T-cell (primary cell): Measurements from ENCODE around the gene CTBP2. TPM values are rescaled to one million over a fixed set of nuclear protein-coding genes. Genes with fewer than 3 reads are reported as not detected.

Source experiments
- ATAC-seq, 4 experiments: fragments of 200-7000 bp in 3 of 4; fragments of 150-1000 bp in 1 of 4; cut with Tn5 transposase; replicated peaks in 1 of 4; 1 replicate in 3 of 4; 2 replicates in 1 of 4; pipeline ENCODE4 v1.10.0; 2021; ENCODE audit warnings: moderate library complexity in 3 of 4, mild to moderate bottlenecking in 2 of 4, moderate number of reproducible peaks in 1 of 4
- CTCF ChIA-PET, 2 donors: fragments of 300-600 bp; sonication (Branson Sonifier 250); formaldehyde crosslinking; loops; one replicate each; lab custom pipeline; 2022; ENCODE audit warnings: antibody characterized with exemption in 2 of 2; lab: Charles Lee
- POLR2A ChIA-PET, 2 donors: fragments of 300-600 bp; sonication (Branson Sonifier 250); formaldehyde crosslinking; loops; one replicate each; lab custom pipeline; 2022; ENCODE audit warnings: antibody characterized with exemption in 2 of 2; lab: Charles Lee
- DNase-seq, 35 experiments: peaks; one replicate each; pipeline versions ENCODE4 v3.0.0 to v3.0.0-alpha.2; 2013 to 2023
- H3K27ac ChIP-seq: one replicate; pipeline ENCODE4 v1.5.1; 2013; ENCODE audit warnings: low read length
- H3K27me3 ChIP-seq, 2 experiments: replicated peaks in 1 of 2; 1 replicate in 1 of 2; 2 replicates in 1 of 2; pipeline versions ENCODE4 v1.6.1 to v1.7.0; 2013; ENCODE audit warnings: low read length in 1 of 2, mixed read lengths in 1 of 2; ENCODE audit not compliant: control insufficient read depth in 2 of 2, insufficient read depth in 2 of 2; ENCODE audit errors: extremely low read depth in 1 of 2
- H3K36me3 ChIP-seq, 2 donors: 1 replicate in 1 of 2; 2 replicates in 1 of 2; pipeline versions ENCODE4 v1.6.1 to v1.7.0; 2013; ENCODE audit warnings: low read length in 1 of 2; ENCODE audit not compliant: control insufficient read depth in 2 of 2, insufficient read depth in 1 of 2; ENCODE audit errors: extremely low read depth in 1 of 2
- H3K4me1 ChIP-seq, 2 experiments: 1 replicate in 1 of 2; 2 replicates in 1 of 2; pipeline versions ENCODE4 v1.6.1 to v1.7.0; 2013; ENCODE audit warnings: low read length in 2 of 2, mixed read lengths in 1 of 2; ENCODE audit not compliant: insufficient read depth in 2 of 2, control insufficient read depth in 1 of 2; ENCODE audit errors: extremely low read depth in 1 of 2
- H3K4me3 ChIP-seq, 2 donors: 1 replicate in 1 of 2; 2 replicates in 1 of 2; pipeline versions ENCODE4 v1.5.1 to v1.7.0; 2013; ENCODE audit warnings: mild to moderate bottlenecking in 2 of 2, low read length in 1 of 2, moderate library complexity in 1 of 2; ENCODE audit not compliant: control insufficient read depth in 1 of 2; ENCODE audit errors: extremely low read depth in 1 of 2
- H3K9me3 ChIP-seq: 2 replicates; pipeline ENCODE4 v1.7.0; 2013
- H3K27ac Mint-ChIP-seq, 2 donors: one replicate each; pipeline ENCODE4 v1.8.0; 2020 to 2021; ENCODE audit warnings: mild to moderate bottlenecking in 2 of 2, mixed read lengths in 2 of 2
- H3K27me3 Mint-ChIP-seq, 2 donors: one replicate each; pipeline ENCODE4 v1.8.0; 2021 to 2022; ENCODE audit warnings: mixed read lengths in 2 of 2
- H3K36me3 Mint-ChIP-seq: one replicate; pipeline ENCODE4 v1.8.0; 2021; ENCODE audit warnings: mixed read lengths
- H3K4me1 Mint-ChIP-seq, 3 donors: one replicate each; pipeline ENCODE4 v1.8.0; 2020 to 2022; ENCODE audit warnings: mixed read lengths in 3 of 3, mild to moderate bottlenecking in 1 of 3
- H3K4me3 Mint-ChIP-seq, 3 donors: one replicate each; pipeline ENCODE4 v1.8.0; 2020 to 2022; ENCODE audit warnings: mild to moderate bottlenecking in 3 of 3, mixed read lengths in 3 of 3, moderate library complexity in 3 of 3
- H3K9me3 Mint-ChIP-seq, 3 donors: one replicate each; pipeline ENCODE4 v1.8.0; 2020 to 2022; ENCODE audit warnings: mixed read lengths in 3 of 3
- WGBS: methylation state at CpG from one replicate; pipeline ENCODE4 v1.1.5; 2013; ENCODE audit warnings: missing lambda C conversion rate; ENCODE audit not compliant: insufficient coverage; 5-methylcytosine and 5-hydroxymethylcytosine counted together
- total RNA-seq, 35 experiments: library from RNA in 6 of 35; stranded (reverse) in 6 of 35; fragments of 120-200 nt in 1 of 35; gene quantifications; one replicate each; pipeline versions ENCODE4 v1.2.1 to v1.2.4 and lab custom pipeline; 2013 to 2026

Gene CTBP2
- total RNA-seq, 5 donors from 2014 or later (not counting 1 experiment from before 2014, with no cell fraction given), result 1.1 to 5.8 (median 3.1) TPM

DNA sequence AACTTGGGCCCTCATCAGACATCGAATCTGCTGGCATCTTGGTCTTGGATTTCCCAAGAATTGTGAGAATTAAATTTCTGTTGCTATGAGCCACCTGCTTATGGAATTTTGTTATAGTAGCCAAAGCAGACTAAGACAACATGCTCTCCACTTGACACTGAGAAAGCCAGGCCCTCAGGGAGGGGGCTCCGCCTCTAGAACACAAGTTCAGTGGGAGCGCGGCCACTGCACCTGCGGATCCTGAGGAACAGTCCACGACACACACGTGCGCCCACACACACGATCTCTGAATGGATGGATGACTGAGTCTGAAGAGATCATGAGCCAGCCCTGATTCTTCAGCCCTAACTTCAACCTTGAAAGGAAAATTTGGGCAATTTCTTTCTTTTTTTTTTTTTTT lies 73.7 kb downstream of the CTBP2 start:
- Histone ChIP-seq H3K4me3 (no peak overlapping the region), H3K27ac (no peak overlapping the region), H3K27me3 (peaks cover 0 to 17% of the 10 kb centered on the region in 2 experiments), H3K36me3 (no peaks in the 10 kb centered on the region), H3K4me1 (no peaks in the 10 kb centered on the region), H3K9me3 (no peaks in the 10 kb centered on the region)
- H3K4me3 Mint-ChIP-seq, result no peak overlapping the region
- no peaks in the 10 kb centered on the region for H3K4me1 Mint-ChIP-seq
- ChIA-PET CTCF (no interaction called here), POLR2A (no interaction called here)
- H3K36me3 Mint-ChIP-seq, result no peaks in the 10 kb centered on the region
- WGBS, result 95% methylated on average over 4 of the region's 9 CpGs
- no peak for DNase-seq
- no peak overlapping the region for H3K27ac Mint-ChIP-seq
- no peak for ATAC-seq
- H3K9me3 Mint-ChIP-seq, result no peaks in the 10 kb centered on the region
- peaks cover 0 to 5% of the 10 kb centered on the region in 2 donors for H3K27me3 Mint-ChIP-seq

DNA sequence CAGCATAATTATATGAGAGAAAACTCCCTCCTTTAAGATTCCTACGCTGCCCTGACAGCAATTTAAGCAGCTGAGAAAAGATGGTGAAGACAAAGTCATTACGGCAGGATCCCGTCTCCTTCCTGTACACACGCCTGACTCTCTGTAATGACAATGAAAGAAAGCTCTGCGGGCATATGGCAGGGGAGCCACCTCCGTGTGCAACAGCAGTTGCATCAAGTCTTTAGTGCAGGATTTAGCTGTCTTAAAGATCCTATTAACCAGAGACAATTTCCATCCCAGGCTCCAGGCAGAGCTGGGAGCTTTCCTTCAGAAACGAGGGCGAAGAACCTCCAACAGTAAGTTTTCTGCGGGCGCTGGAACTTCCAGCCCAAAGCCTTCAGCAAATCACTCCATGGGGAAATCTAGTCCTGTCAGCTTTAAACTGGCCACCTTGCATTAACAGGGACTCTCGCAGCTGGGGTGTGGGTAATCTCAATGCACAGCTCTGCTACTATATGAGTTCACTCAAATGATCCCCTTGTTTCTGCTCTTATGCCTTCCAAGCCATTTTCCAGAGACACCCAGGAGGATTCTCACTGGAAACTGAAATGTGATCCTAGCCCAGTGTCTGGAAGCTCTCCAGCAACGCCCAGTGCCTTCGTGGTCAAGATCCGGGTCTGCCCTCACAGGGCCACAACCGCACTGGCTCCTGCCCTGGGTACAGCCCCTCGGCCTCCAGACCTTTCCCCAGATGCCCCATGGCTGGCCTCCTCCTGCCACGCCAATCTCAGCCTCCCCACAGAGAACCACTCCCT lies 74.9 kb downstream of the CTBP2 start:
- Mint-ChIP-seq H3K36me3 (no peaks in the 10 kb centered on the region), H3K9me3 (no peaks in the 10 kb centered on the region), H3K4me3 (no peak overlapping the region), H3K4me1 (no peaks in the 10 kb centered on the region), H3K27me3 (peaks cover 0 to 5% of the 10 kb centered on the region in 2 donors), H3K27ac (no peak overlapping the region)
- Histone ChIP-seq H3K4me3 (no peak overlapping the region), H3K9me3 (no peaks in the 10 kb centered on the region), H3K27ac (no peak overlapping the region), H3K36me3 (no peaks in the 10 kb centered on the region), H3K27me3 (peaks cover 0 to 17% of the 10 kb centered on the region in 2 experiments), H3K4me1 (no peaks in the 10 kb centered on the region)
- DNase-seq (no peak), ATAC-seq (no peak)
- WGBS, result 88% methylated on average over 15 of the region's 17 CpGs
- ChIA-PET CTCF (no interaction called here), POLR2A (no interaction called here)

DNA sequence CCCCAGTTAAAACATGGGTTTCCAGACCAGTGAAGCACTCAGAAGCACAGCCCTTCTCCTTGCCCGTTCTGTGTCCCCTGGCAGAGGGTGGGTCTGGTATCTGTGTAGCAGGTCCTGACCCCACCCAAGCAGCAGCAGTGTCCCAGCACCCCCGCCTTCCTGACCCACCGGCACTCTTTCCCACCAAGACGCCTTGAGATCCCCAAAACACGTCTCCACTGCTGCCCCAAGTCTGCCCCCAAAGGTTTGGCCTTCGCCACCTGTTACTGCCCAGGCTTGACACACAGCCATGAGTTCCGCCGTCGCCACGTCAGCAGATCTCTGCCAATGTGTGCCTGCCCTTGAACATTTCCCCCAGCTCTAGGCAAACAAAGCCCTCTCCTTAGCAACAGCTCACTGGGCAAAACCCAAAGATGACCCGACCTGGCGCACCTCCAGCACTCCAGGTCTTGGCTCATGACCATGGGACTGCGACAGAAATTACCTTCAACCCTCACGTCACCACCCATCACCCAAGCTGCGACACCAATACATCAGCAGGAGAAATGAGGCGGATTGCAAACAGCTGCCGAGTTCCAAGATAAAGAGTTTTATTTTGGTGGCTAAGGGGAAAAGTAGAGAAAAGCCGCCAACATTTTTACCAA lies 75.6 kb downstream of the CTBP2 start:
- Mint-ChIP-seq H3K4me3 (no peak overlapping the region), H3K36me3 (no peaks in the 10 kb centered on the region), H3K9me3 (no peaks in the 10 kb centered on the region), H3K27me3 (peaks cover 0 to 5% of the 10 kb centered on the region in 2 donors), H3K4me1 (no peaks in the 10 kb centered on the region), H3K27ac (no peak overlapping the region)
- Histone ChIP-seq H3K4me1 (no peaks in the 10 kb centered on the region), H3K27ac (no peak overlapping the region), H3K9me3 (no peaks in the 10 kb centered on the region), H3K36me3 (no peaks in the 10 kb centered on the region), H3K4me3 (no peak overlapping the region), H3K27me3 (peaks cover 0 to 17% of the 10 kb centered on the region in 2 experiments)
- ChIA-PET CTCF (no interaction called here), POLR2A (no interaction called here)
- ATAC-seq (no peak), DNase-seq (no peak)
- 92% methylated on average over 9 of the region's 18 CpGs for WGBS

DNA sequence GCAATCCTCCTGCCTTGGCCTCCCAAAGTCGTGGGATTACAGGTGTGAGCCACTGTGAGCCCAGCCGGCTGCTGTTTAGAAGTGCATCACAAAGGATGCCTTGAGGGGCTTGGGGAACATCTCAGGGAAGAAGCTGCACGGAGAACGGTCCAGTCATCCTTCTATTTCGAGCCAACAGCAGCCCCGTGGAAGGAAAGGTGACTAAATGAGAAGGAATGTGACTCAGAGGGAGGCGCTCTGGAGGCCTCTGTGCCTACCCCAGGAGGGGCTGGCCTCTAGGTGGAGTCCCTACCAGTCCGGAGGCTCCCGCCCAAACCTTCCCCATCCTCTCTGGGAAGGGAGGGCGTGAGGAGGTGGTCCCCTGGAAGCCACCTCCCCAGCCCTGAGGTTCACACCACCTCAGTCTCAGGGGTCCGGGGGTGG lies 76.2 kb downstream of the CTBP2 start:
- H3K4me1 ChIP-seq, result no peaks in the 10 kb centered on the region
- H3K4me3 ChIP-seq, result no peak overlapping the region
- Mint-ChIP-seq H3K9me3 (no peaks in the 10 kb centered on the region), H3K27ac (no peak overlapping the region), H3K4me1 (no peaks in the 10 kb centered on the region), H3K4me3 (no peak overlapping the region), H3K27me3 (peaks cover 0 to 5% of the 10 kb centered on the region in 2 donors), H3K36me3 (no peaks in the 10 kb centered on the region)
- no peaks in the 10 kb centered on the region for H3K9me3 ChIP-seq
- peaks cover 0 to 17% of the 10 kb centered on the region in 2 experiments for H3K27me3 ChIP-seq
- ATAC-seq, result no peak
- CTCF ChIA-PET, result no interaction called here
- POLR2A ChIA-PET, result no interaction called here
- no peaks in the 10 kb centered on the region for H3K36me3 ChIP-seq
- no peak for DNase-seq
- H3K27ac ChIP-seq, result no peak overlapping the region
- 81% methylated on average over 4 of the region's 11 CpGs for WGBS

DNA sequence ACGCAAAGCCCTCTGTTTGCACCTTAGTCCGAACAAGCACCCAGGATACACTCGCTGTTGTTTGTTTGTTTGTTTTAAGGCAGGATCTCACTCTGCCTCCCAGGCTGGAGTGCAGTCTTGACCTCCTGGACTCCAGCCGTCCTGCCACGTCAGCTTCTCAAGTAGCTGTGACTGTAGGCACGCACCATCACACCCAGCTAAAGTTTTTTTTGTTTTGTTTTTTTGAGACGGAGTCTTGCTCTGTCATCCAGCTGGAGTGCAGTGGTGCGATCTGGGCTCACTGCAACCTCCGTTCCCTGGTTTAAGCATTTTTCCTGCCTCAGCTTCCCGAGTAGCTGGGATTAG lies 76.8 kb downstream of the CTBP2 start:
- Mint-ChIP-seq H3K27ac (no peak overlapping the region), H3K4me1 (no peaks in the 10 kb centered on the region), H3K4me3 (no peak overlapping the region), H3K9me3 (no peaks in the 10 kb centered on the region), H3K36me3 (no peaks in the 10 kb centered on the region), H3K27me3 (peaks cover 0 to 5% of the 10 kb centered on the region in 2 donors)
- Histone ChIP-seq H3K27ac (no peak overlapping the region), H3K36me3 (no peaks in the 10 kb centered on the region), H3K4me3 (no peak overlapping the region), H3K9me3 (no peaks in the 10 kb centered on the region), H3K27me3 (peaks cover 0 to 17% of the 10 kb centered on the region in 2 experiments), H3K4me1 (no peaks in the 10 kb centered on the region)
- WGBS, result 100% methylated on average over 4 of the region's 10 CpGs
- ChIA-PET CTCF (no interaction called here), POLR2A (no interaction called here)
- ATAC-seq (no peak), DNase-seq (no peak)

DNA sequence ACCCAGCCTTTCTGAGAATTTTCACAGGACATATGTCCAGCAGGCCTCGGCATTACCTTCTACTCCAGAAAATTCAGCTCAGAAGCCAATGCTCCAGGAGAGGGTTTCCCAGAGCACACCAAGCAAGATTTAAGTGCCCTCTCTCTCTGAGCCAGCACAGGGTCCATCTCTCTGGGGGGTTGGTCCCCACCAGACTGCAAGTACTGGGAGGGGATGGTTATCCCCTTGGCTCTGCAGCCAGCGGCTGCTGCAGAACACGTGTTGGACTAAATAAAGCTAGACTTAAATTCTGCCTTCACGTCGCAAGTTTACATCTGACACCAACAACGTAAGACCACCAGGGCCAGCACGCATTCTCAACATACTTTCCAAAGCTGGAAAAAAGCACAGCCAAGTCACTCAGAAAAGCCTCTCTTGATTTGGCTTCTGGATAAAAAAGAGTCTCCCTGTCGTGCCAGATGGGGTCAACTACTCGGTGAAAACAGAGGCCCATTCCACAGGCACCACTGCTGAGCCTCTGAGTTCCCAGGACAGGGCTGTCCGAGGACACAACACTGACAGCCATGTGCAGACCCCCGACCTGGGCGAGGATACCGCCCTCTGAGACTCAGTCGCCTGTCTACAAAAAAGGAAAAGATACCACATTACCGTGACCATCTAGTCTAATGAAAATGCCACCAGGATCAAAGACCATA lies 77.3 kb downstream of the CTBP2 start:
- H3K27ac Mint-ChIP-seq, result no peak overlapping the region
- no peak overlapping the region for H3K4me3 Mint-ChIP-seq
- ATAC-seq (no peak), DNase-seq (no peak)
- POLR2A ChIA-PET, result no interaction called here
- CTCF ChIA-PET, result interaction anchor here in 1 of 2 donors (0.7 kb wide), 1 partner anchor 734 kb away, joined by 3 read pairs; no protein-coding TSS in a partner anchor
- H3K27me3 Mint-ChIP-seq, result peaks cover 0 to 5% of the 10 kb centered on the region in 2 donors
- 88% methylated on average over 14 of the region's 15 CpGs for WGBS
- H3K9me3 Mint-ChIP-seq, result no peaks in the 10 kb centered on the region
- Histone ChIP-seq H3K4me3 (no peak overlapping the region), H3K36me3 (no peaks in the 10 kb centered on the region), H3K4me1 (no peaks in the 10 kb centered on the region), H3K9me3 (no peaks in the 10 kb centered on the region), H3K27me3 (peaks cover 0 to 17% of the 10 kb centered on the region in 2 experiments), H3K27ac (no peak overlapping the region)
- no peaks in the 10 kb centered on the region for H3K4me1 Mint-ChIP-seq
- no peaks in the 10 kb centered on the region for H3K36me3 Mint-ChIP-seq
